ENCODE results near the gene WDR20.
"Not testable (repeated sequence)": the region's sequence is repeated elsewhere in the genome, so short reads cannot be mapped to it uniquely, and the experiment has no call there.

Gene WDR20

GRCh38 chr14:102172721-102173120, 33.0 kb downstream of the WDR20 start:
- DNase-seq: not testable (repeated sequence)

- DNase-seq: no peak
Measured at GRCh38 chr14:102177161-102177560, 37.5 kb downstream of the WDR20 start.

GRCh38 chr14:102178806-102179205, 39.1 kb downstream of the WDR20 start:
- DNase-seq: no peak

GRCh38 chr14:102180248-102180998, 40.7 kb downstream of the WDR20 start:
- no peak for DNase-seq

- no peak for DNase-seq
Measured at GRCh38 chr14:102181187-102181586, 41.5 kb downstream of the WDR20 start.

- no peak for DNase-seq
Measured at GRCh38 chr14:102182190-102182589, 42.5 kb downstream of the WDR20 start.

- DNase-seq: no peak
Measured at GRCh38 chr14:102182936-102183619, 43.4 kb downstream of the WDR20 start.

GRCh38 chr14:102183886-102184285, 44.2 kb downstream of the WDR20 start:
- DNase-seq: no peak

- DNase-seq: no peak
Measured at GRCh38 chr14:102184316-102185035, 44.8 kb downstream of the WDR20 start.

- no peak for DNase-seq
Measured at GRCh38 chr14:102185360-102185759, 45.7 kb downstream of the WDR20 start.

- no peak for DNase-seq
Measured at GRCh38 chr14:102187044-102187443, 47.3 kb downstream of the WDR20 start.

- DNase-seq: no peak
Measured at GRCh38 chr14:102187568-102188001, 47.9 kb downstream of the WDR20 start.

- DNase-seq: no peak
Measured at GRCh38 chr14:102188187-102188586, 48.5 kb downstream of the WDR20 start.

- no peak for DNase-seq
Measured at GRCh38 chr14:102189874-102190273, 50.2 kb downstream of the WDR20 start.

- no peak for DNase-seq
Measured at GRCh38 chr14:102192840-102193502, 53.3 kb downstream of the WDR20 start.

- no peak for DNase-seq
Measured at GRCh38 chr14:102194856-102195255, 55.2 kb downstream of the WDR20 start.

GRCh38 chr14:102195446-102195845, 55.7 kb downstream of the WDR20 start:
- no peak for DNase-seq

- DNase-seq: no peak
Measured at GRCh38 chr14:102196039-102196901, 56.6 kb downstream of the WDR20 start.

GRCh38 chr14:102196902-102197230, 57.2 kb downstream of the WDR20 start:
- no peak for DNase-seq

- DNase-seq: no peak
Measured at GRCh38 chr14:102197317-102197853, 57.7 kb downstream of the WDR20 start.

- DNase-seq: peak; percentile 18
Measured at GRCh38 chr14:102200690-102201352, 61.1 kb downstream of the WDR20 start.

GRCh38 chr14:102201353-102201738, 61.6 kb downstream of the WDR20 start:
- DNase-seq: no peak
